Activated CD8-positive, alpha-beta T cell treated with anti-CD3 and anti-CD28 coated beads for 36 hours (primary cell): ENCODE data around the gene TNFAIP1. TPM values are rescaled to one million over a fixed set of nuclear protein-coding genes. Genes with fewer than 3 reads are reported as not detected.

ENCODE experiments used
- ATAC-seq: fragments of 200-7000 bp; cut with Tn5 transposase; one replicate; pipeline ENCODE4 v1.10.0; 2021; ENCODE audit warnings: mild to moderate bottlenecking, moderate library complexity
- CTCF ChIA-PET: fragments of 350-600 bp; sonication (Branson Sonifier 250); formaldehyde crosslinking; loops from one replicate; lab custom pipeline; 2021; ENCODE audit warnings: antibody characterized with exemption; lab: Charles Lee
- POLR2A ChIA-PET: fragments of 350-600 bp; sonication (Branson Sonifier 250); formaldehyde crosslinking; loops from one replicate; lab custom pipeline; 2021; ENCODE audit warnings: antibody characterized with exemption; lab: Charles Lee
- DNase-seq: peaks from one replicate; pipeline ENCODE4 v3.0.0-alpha.2; 2020
- H3K27ac Mint-ChIP-seq: one replicate; pipeline ENCODE4 v1.8.0; 2021; ENCODE audit warnings: mild to moderate bottlenecking, mixed read lengths
- H3K27me3 Mint-ChIP-seq: one replicate; pipeline ENCODE4 v1.8.0; 2021; ENCODE audit warnings: mixed read lengths
- H3K36me3 Mint-ChIP-seq: one replicate; pipeline ENCODE4 v1.8.0; 2021; ENCODE audit warnings: low read depth, mixed read lengths
- H3K4me1 Mint-ChIP-seq: one replicate; pipeline ENCODE4 v1.8.0; 2021; ENCODE audit warnings: low read depth, mixed read lengths
- H3K4me3 Mint-ChIP-seq: one replicate; pipeline ENCODE4 v1.8.0; 2021; ENCODE audit warnings: mild to moderate bottlenecking, moderate library complexity, mixed read lengths
- H3K9me3 Mint-ChIP-seq: one replicate; pipeline ENCODE4 v1.8.0; 2021; ENCODE audit warnings: mixed read lengths
- CTCF ChIP-seq: fragments of 200-600 bp; IDR thresholded peaks from one replicate; pipeline ENCODE4 v1.8.0; 2022; ENCODE audit warnings: antibody characterized with exemption, mild to moderate bottlenecking
- intact Hi-C: fragments of 100-400 bp; cut with micrococcal nuclease; formaldehyde crosslinking; loops from one replicate; pipeline ENCODE4 v1.10.0; 2022
- microRNA-seq: library from miRNA; unstranded; fragments of <30 nt; microRNA quantifications from one replicate; pipeline ENCODE4 v1.2.0, GENCODE V29; 2022; ENCODE audit warnings: borderline microRNAs expressed, borderline replicate concordance
- total RNA-seq, 2 experiments: library from RNA; stranded (reverse); gene quantifications; one replicate each; pipeline ENCODE4 v1.2.3, GENCODE V29; 2021

The TNFAIP1 gene
- total RNA-seq, 2 experiments from 2014 or later, result 19.5 to 20.9 TPM

DNA sequence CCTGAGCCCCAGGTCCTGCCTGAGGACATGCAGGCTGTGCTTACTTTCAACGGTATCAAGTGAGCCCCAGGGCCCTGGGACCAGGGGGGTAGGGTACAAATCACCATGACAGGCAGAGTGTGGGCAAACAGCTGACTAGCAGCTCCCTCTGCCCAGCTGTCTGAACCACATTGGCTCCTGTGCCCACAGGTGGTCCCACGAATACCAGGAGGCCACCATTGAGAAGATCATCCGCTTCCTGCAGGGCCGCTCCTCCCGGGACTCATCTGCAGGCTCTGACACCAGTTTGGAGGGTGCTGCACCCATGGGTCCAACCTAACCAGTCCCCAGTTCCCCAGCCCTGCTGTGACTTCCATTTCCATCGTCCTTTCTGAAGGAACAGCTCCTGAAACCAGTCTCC is 60.4 kb downstream of the TNFAIP1 start:
- no peak for DNase-seq
- no peaks in the 10 kb centered on the region for H3K9me3 Mint-ChIP-seq
- no peaks in the 10 kb centered on the region for H3K27me3 Mint-ChIP-seq
- POLR2A ChIA-PET, result interaction anchor here (1.3 to 1.9 kb wide), 3 partner anchors 8 to 15 kb away, joined by 3 to 5 read pairs (median 3); partner anchors contain the start of gene SLC46A1
- TF ChIP-seq CTCF, result no peak
- peaks cover 15% of the 10 kb centered on the region for H3K36me3 Mint-ChIP-seq
- no peak overlapping the region for H3K27ac Mint-ChIP-seq
- no peak overlapping the region for H3K4me3 Mint-ChIP-seq
- intact Hi-C loops, result no loop called here
- H3K4me1 Mint-ChIP-seq, result no peaks in the 10 kb centered on the region
- CTCF ChIA-PET, result interaction anchor here (2.3 kb wide), 1 partner anchor 20 kb away, joined by 8 read pairs; no protein-coding TSS in a partner anchor
- ATAC-seq, result no peak

Small RNAs within 50 kb of the gene (microRNA-seq; reads per million reads assigned to microRNA genes)
- gene MIR4723, result 2.4 reads per million

Other genes starting within 250 kb of the TNFAIP1 start
- 10 to 100 TPM; 36.1 to 36.2 TPM for gene TMEM97, start 16.6 kb upstream of the TNFAIP1 start, total RNA-seq
- 10 to 100 TPM; 16.7 to 18.8 TPM for gene IFT20, start 289 bp upstream of the TNFAIP1 start, total RNA-seq
- gene POLDIP2, start 21.8 kb downstream of the TNFAIP1 start, total RNA-seq, result 10 to 100 TPM; 87.6 to 88.7 TPM
- gene SEBOX, start 29.4 kb downstream of the TNFAIP1 start, total RNA-seq, result not detected
- gene VTN, start 34.5 kb downstream of the TNFAIP1 start, total RNA-seq, result under 1 TPM in 1 of 2 experiments, not detected in 1; 0.11 TPM
- gene SARM1, start 35.9 kb downstream of the TNFAIP1 start, total RNA-seq, result 10 to 100 TPM; 16.7 to 19.8 TPM
- 1 to 10 TPM; 2.1 to 3.1 TPM for gene SLC46A1, start 70.5 kb downstream of the TNFAIP1 start, total RNA-seq
- not detected for gene SLC13A2, start 137.9 kb downstream of the TNFAIP1 start, total RNA-seq
- not detected for gene FOXN1, start 170.6 kb downstream of the TNFAIP1 start, total RNA-seq
- 10 to 100 TPM; 43.6 to 44.8 TPM for gene UNC119, start 216.9 kb downstream of the TNFAIP1 start, total RNA-seq
- 10 to 100 TPM; 33.8 to 36.9 TPM for gene PIGS, start 235.8 kb downstream of the TNFAIP1 start, total RNA-seq
- gene ALDOC, start 241.1 kb downstream of the TNFAIP1 start, total RNA-seq, result 100 to 1,000 TPM; 142 to 146 TPM